ENCODE data around the gene GNL3. TPM values are rescaled to one million over a fixed set of nuclear protein-coding genes. Genes with fewer than 3 reads are reported as not detected.
"Not testable (repeated sequence)": the region's sequence is repeated elsewhere in the genome, so short reads cannot be mapped to it uniquely, and the experiment has no call there.

GNL3 gene
- total RNA-seq, 2 donors from 2014 or later = 38.2 to 136 TPM

DNA sequence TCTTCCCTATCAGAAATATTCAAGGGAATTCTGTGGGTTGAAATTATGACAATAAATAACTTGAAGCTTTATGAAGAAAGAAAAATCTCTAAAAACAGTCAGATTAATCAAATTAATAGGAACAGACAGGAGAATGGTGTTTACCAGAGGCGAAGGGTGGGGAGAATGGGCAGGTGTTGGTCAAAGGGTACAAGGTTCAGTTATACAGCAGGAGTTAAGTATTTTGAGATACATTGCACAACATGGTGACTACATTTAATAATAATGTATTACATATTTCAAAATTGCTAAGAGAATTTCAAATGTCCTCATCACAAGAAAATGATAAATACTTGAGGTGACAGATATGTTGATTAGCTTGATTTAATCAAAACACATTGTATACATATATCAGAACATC is 38.7 kb downstream of the GNL3 start:
- DNase-seq (ENCODE audit: low spot score) (no peak), ATAC-seq (ENCODE audit: insufficient number of reproducible peaks, low FRiP score, low read depth) (no peak)
- Histone ChIP-seq H3K27me3 (replicated peaks; ENCODE audit: insufficient read depth) (no peaks in the 10 kb centered on the region), H3K4me1 (ENCODE audit: control insufficient read depth in 1 of 2, low read depth in 2 of 2) (no peaks in the 10 kb centered on the region), H3K27ac (no peak overlapping the region), H3K36me3 (no peaks in the 10 kb centered on the region), H3K4me3 (no peak overlapping the region), H3K9me3 (peaks cover 4% of the 10 kb centered on the region)
- TF ChIP-seq, protein P1, sequence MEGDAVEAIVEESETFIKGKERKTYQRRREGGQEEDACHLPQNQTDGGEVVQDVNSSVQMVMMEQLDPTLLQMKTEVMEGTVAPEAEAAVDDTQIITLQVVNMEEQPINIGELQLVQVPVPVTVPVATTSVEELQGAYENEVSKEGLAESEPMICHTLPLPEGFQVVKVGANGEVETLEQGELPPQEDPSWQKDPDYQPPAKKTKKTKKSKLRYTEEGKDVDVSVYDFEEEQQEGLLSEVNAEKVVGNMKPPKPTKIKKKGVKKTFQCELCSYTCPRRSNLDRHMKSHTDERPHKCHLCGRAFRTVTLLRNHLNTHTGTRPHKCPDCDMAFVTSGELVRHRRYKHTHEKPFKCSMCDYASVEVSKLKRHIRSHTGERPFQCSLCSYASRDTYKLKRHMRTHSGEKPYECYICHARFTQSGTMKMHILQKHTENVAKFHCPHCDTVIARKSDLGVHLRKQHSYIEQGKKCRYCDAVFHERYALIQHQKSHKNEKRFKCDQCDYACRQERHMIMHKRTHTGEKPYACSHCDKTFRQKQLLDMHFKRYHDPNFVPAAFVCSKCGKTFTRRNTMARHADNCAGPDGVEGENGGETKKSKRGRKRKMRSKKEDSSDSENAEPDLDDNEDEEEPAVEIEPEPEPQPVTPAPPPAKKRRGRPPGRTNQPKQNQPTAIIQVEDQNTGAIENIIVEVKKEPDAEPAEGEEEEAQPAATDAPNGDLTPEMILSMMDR (IDR thresholded peaks at IDR 0.05) = no peak

DNA sequence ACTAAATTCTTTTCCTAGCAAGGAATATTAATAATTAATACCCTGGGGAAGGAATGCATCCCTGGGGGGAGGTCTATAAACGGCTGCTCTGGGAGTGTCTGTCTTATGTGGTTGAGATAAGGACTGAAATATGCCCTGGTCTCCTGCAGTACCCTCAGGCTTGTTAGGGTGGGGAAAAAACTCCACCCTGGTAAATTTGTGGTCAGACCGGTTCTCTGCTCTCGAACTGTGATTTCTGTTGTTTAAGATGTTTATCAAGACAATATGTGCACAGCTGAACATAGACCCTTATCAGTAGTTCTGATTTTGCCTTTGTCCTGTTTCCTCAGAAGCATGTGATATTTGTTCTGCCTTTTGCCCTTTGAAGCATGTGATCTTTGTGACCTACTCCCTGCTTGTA is 42.9 kb downstream of the GNL3 start:
- not testable (repeated sequence) for H3K4me3 ChIP-seq; DNase-seq (ENCODE audit: low spot score); H3K9me3 ChIP-seq; H3K27ac ChIP-seq; H3K27me3 ChIP-seq (replicated peaks; ENCODE audit: insufficient read depth); H3K4me1 ChIP-seq (ENCODE audit: control insufficient read depth in 1 of 2, low read depth in 2 of 2); ATAC-seq (ENCODE audit: insufficient number of reproducible peaks, low FRiP score, low read depth)
- peaks cover 17% of the 10 kb centered on the region for H3K36me3 ChIP-seq

DNA sequence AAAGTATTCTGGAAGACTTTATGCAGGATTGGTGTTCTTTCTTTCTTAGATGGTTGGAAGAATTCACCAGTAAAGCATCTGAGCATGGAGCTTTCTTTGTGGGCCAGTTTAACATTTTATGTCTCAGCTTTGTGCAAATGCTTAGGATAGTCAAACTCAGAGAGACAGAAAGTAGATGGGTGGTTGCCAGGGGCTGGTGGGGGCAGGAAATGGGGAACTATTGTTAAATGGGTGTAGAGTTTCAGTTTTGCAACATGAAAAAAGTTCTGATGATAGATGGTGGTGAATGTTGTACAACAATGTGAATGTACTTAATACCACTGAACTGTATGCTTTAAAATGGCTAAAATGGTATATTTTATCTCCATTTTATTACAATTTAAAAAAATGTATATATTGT is 44.8 kb downstream of the GNL3 start:
- DNase-seq (ENCODE audit: low spot score) = no peak
- Histone ChIP-seq H3K4me1 (ENCODE audit: control insufficient read depth in 1 of 2, low read depth in 2 of 2) (no peaks in the 10 kb centered on the region), H3K4me3 (no peak overlapping the region), H3K36me3 (peaks cover 26% of the 10 kb centered on the region), H3K27me3 (replicated peaks; ENCODE audit: insufficient read depth) (no peaks in the 10 kb centered on the region), H3K9me3 (peaks cover 4% of the 10 kb centered on the region), H3K27ac (no peak overlapping the region)
- no peak for ATAC-seq (ENCODE audit: insufficient number of reproducible peaks, low FRiP score, low read depth)
- TF ChIP-seq, protein P1 (IDR thresholded peaks at IDR 0.05) = no peak

DNA sequence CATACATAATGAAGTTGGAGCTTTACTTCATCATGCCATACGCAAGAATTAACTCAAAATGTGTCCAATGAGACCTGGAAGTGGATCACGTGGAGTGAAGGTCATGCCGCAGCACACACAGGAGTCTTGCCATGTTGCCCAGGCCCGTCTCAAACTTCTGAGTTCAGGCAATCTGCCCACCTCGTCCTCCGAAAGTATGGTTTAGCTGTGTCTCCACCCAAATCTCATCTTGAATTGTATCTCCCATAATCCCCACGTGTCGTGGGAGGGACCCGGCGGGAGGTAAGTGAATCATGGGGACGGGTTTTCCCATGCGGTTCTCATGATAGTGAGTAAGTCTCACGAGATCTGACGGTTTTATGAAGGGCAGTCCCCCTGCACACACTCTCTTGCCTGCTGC is 45.8 kb downstream of the GNL3 start:
- no peaks in the 10 kb centered on the region for H3K27me3 ChIP-seq (replicated peaks; ENCODE audit: insufficient read depth)
- H3K9me3 ChIP-seq = peaks cover 4% of the 10 kb centered on the region
- DNase-seq (ENCODE audit: low spot score) (no peak), ATAC-seq (ENCODE audit: insufficient number of reproducible peaks, low FRiP score, low read depth) (no peak)
- H3K36me3 ChIP-seq = peaks cover 27% of the 10 kb centered on the region
- no peak overlapping the region for H3K4me3 ChIP-seq
- TF ChIP-seq, protein P1 (IDR thresholded peaks at IDR 0.05) = no peak
- no peaks in the 10 kb centered on the region for H3K4me1 ChIP-seq (ENCODE audit: control insufficient read depth in 1 of 2, low read depth in 2 of 2)
- H3K27ac ChIP-seq = no peak overlapping the region

DNA sequence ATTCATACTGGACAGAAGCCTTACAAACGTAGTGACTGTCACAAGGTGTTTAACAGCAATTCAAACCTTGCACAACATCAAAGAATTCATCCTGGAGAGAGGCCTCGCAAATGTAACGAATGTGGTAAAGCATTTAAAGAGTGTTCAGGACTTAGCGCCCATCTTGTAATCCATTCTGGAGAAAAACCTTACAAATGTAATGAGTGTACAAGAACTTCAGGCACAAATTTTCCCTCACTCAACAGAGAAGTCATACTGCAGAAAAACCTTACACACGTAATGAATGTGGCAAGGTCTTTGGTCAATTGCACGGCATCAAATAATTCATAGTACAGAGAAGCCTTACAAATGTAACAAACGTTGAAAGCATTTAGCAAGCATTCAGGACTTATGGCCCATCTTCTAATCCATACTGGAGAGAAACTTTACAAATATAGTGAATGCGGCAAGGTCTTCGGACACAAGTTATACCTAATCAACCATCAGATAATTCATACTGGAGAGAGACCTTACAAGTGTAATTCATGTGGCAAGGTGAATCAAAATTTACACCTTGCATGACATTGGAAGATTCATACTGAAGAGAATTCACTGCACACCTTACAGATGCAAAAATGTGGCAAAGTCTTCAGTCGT is 47.5 kb downstream of the GNL3 start:
- ATAC-seq (ENCODE audit: insufficient number of reproducible peaks, low FRiP score, low read depth) (no peak), DNase-seq (ENCODE audit: low spot score) (no peak)
- Histone ChIP-seq H3K4me3 (no peak overlapping the region), H3K9me3 (peaks cover 4% of the 10 kb centered on the region), H3K36me3 (peaks cover 27% of the 10 kb centered on the region), H3K27me3 (replicated peaks; ENCODE audit: insufficient read depth) (no peaks in the 10 kb centered on the region), H3K4me1 (ENCODE audit: control insufficient read depth in 1 of 2, low read depth in 2 of 2) (no peaks in the 10 kb centered on the region), H3K27ac (no peak overlapping the region)
- TF ChIP-seq, protein P1 (IDR thresholded peaks at IDR 0.05) = no peak

DNA sequence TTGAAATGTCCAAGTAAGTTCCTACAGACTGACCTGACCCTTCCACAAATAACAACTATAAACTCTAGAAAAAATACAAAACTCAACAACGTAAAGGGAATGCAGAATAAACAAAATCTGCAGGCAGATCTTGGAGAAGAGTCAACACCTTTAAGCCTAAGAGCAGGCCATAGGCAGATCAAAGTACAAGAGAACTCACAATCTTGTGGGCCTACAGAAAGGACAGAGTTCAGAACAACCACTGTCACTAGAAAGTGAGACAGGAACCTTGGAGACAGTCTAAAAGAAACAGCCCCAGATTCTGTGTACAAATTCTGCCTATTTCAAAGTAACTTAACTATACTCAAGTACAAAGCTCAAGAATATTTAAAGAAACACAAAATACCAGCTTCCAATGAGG is 53.9 kb downstream of the GNL3 start:
- TF ChIP-seq, protein P1 (IDR thresholded peaks at IDR 0.05) = no peak
- no peak overlapping the region for H3K4me3 ChIP-seq
- DNase-seq (ENCODE audit: low spot score) (no peak), ATAC-seq (ENCODE audit: insufficient number of reproducible peaks, low FRiP score, low read depth) (no peak)
- H3K27me3 ChIP-seq (replicated peaks; ENCODE audit: insufficient read depth) = no peaks in the 10 kb centered on the region
- no peaks in the 10 kb centered on the region for H3K4me1 ChIP-seq (ENCODE audit: control insufficient read depth in 1 of 2, low read depth in 2 of 2)
- peaks cover 24% of the 10 kb centered on the region for H3K36me3 ChIP-seq
- H3K27ac ChIP-seq = no peak overlapping the region
- no peaks in the 10 kb centered on the region for H3K9me3 ChIP-seq

Data from thoracic aorta (tissue), 2 donors.